ENCODE data around the gene DDX1.

- TF ChIP-seq CTCF (IDR thresholded peaks at IDR 0.05) (no peak), POLR2AphosphoS5 (IDR thresholded peaks at IDR 0.05) (no peak), POLR2A (IDR thresholded peaks at IDR 0.05; ENCODE audit: low read depth) (no peak)
These were observed 84.0 kb downstream of the DDX1 start for GRCh38 chr2:15675456-15676195.

Measured in esophagus muscularis mucosa (tissue), 3 donors.